DOHH2 (cell line): ENCODE data around the gene HPSE.

Experiments used
- CTCF ChIP-seq: fragments of 200-600 bp; sonication (generic); IDR thresholded peaks from one replicate; pipeline ENCODE4 v1.5.1; 2014; ENCODE audit warnings: antibody characterized with exemption, mild to moderate bottlenecking, low read depth, low read length; ENCODE audit not compliant: poor library complexity, severe bottlenecking
- EZH2phosphoT487 ChIP-seq: fragments of 200-600 bp; sonication (generic); IDR thresholded peaks from 2 replicates; pipeline ENCODE4 v1.6.1; 2017; ENCODE audit warnings: borderline replicate concordance, mild to moderate bottlenecking, antibody characterized with exemption, low read length, moderate library complexity, mixed read lengths

DNA sequence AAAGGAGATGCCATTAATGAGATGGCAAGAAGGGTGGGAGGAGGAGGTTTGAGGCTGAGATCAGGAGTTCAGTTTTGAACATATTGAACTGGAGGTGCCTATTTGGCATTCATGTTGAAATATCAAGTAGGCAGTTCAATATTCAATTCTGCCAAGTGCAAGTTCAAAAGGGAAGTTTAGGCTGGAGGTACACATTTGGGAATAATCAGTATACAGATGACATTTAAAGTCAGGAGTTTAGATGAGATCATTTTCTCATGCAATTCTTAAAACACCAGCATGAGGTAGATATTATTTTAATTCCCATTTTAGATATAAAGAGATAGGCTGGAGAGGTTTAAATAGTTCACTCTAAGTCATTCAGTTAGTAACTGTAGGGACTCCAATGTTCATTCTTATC is 76.2 kb downstream of the HPSE start:
- TF ChIP-seq CTCF (no peak), EZH2phosphoT487 (no peak)
